Activated B cell treated with CpG ODN at 0.5 μM for 24 hours (primary cell): Measurements from ENCODE around the gene PMEPA1. TPM values are rescaled to one million over a fixed set of nuclear protein-coding genes. Genes with fewer than 3 reads are reported as not detected.

Experiments used
- ATAC-seq: fragments of 200-7000 bp; cut with Tn5 transposase; one replicate; pipeline ENCODE4 v1.10.0; 2021; ENCODE audit warnings: low read depth, mild to moderate bottlenecking, moderate library complexity
- CTCF ChIA-PET: fragments of 350-600 bp; sonication (Branson Sonifier 250); formaldehyde crosslinking; loops from one replicate; lab custom pipeline; 2021; ENCODE audit warnings: antibody characterized with exemption; lab: Charles Lee
- POLR2A ChIA-PET: fragments of 350-600 bp; sonication (Branson Sonifier 250); formaldehyde crosslinking; loops from one replicate; lab custom pipeline; 2021; ENCODE audit warnings: antibody characterized with exemption; lab: Charles Lee
- DNase-seq: peaks from one replicate; pipeline ENCODE4 v3.0.0; 2022
- H3K27ac Mint-ChIP-seq: one replicate; pipeline ENCODE4 v1.8.0; 2020; ENCODE audit warnings: mixed read lengths
- H3K27me3 Mint-ChIP-seq: one replicate; pipeline ENCODE4 v1.8.0; 2021; ENCODE audit warnings: mixed read lengths
- H3K36me3 Mint-ChIP-seq: one replicate; pipeline ENCODE4 v1.8.0; 2021; ENCODE audit warnings: low read depth, mixed read lengths
- H3K4me1 Mint-ChIP-seq: one replicate; pipeline ENCODE4 v1.8.0; 2021; ENCODE audit warnings: mixed read lengths
- H3K4me3 Mint-ChIP-seq: one replicate; pipeline ENCODE4 v1.8.0; 2020; ENCODE audit warnings: mild to moderate bottlenecking, mixed read lengths
- H3K9me3 Mint-ChIP-seq: one replicate; pipeline ENCODE4 v1.8.0; 2020; ENCODE audit warnings: mixed read lengths
- intact Hi-C: fragments of 100-400 bp; cut with micrococcal nuclease; formaldehyde crosslinking; loops from one replicate; pipeline ENCODE4 v1.15.1; 2024
- total RNA-seq: library from RNA; stranded (reverse); gene quantifications from 2 replicates; pipeline ENCODE4 v1.2.3, GENCODE V29; 2022
- TF ChIP-seq, protein P1 (sequence below): fragments of 200-600 bp; IDR thresholded peaks from one replicate; pipeline ENCODE4 v1.8.0; 2022; ENCODE audit warnings: antibody characterized with exemption, mild to moderate bottlenecking

The PMEPA1 gene
- total RNA-seq, 1 donor from 2014 or later = 34.8 TPM

GRCh38 chr20:57736738-57737347, 27.0 kb upstream of the PMEPA1 start:
- Mint-ChIP-seq H3K27ac (no peak overlapping the region), H3K36me3 (no peaks in the 10 kb centered on the region), H3K27me3 (peaks cover 30% of the 10 kb centered on the region), H3K4me3 (no peak overlapping the region), H3K4me1 (peaks cover 7% of the 10 kb centered on the region), H3K9me3 (no peaks in the 10 kb centered on the region)
- ChIA-PET CTCF (no interaction called here), POLR2A (no interaction called here)
- no peak for DNase-seq
- intact Hi-C loops = no loop called here
- TF ChIP-seq, protein P1, sequence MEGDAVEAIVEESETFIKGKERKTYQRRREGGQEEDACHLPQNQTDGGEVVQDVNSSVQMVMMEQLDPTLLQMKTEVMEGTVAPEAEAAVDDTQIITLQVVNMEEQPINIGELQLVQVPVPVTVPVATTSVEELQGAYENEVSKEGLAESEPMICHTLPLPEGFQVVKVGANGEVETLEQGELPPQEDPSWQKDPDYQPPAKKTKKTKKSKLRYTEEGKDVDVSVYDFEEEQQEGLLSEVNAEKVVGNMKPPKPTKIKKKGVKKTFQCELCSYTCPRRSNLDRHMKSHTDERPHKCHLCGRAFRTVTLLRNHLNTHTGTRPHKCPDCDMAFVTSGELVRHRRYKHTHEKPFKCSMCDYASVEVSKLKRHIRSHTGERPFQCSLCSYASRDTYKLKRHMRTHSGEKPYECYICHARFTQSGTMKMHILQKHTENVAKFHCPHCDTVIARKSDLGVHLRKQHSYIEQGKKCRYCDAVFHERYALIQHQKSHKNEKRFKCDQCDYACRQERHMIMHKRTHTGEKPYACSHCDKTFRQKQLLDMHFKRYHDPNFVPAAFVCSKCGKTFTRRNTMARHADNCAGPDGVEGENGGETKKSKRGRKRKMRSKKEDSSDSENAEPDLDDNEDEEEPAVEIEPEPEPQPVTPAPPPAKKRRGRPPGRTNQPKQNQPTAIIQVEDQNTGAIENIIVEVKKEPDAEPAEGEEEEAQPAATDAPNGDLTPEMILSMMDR = no peak
- no peak for ATAC-seq

GRCh38 chr20:57735831-57736737, 26.3 kb upstream of the PMEPA1 start:
- TF ChIP-seq, protein P1 = no peak
- H3K27me3 Mint-ChIP-seq = peaks cover 29% of the 10 kb centered on the region
- H3K9me3 Mint-ChIP-seq = no peaks in the 10 kb centered on the region
- H3K4me3 Mint-ChIP-seq = no peak overlapping the region
- POLR2A ChIA-PET = interaction anchor here (1.3 kb wide), 1 partner anchor 53 kb away, joined by 3 read pairs; no protein-coding TSS in a partner anchor
- CTCF ChIA-PET = no interaction called here
- peaks cover 7% of the 10 kb centered on the region for H3K4me1 Mint-ChIP-seq
- intact Hi-C loops = no loop called here
- no peak for ATAC-seq
- no peak overlapping the region for H3K27ac Mint-ChIP-seq
- H3K36me3 Mint-ChIP-seq = no peaks in the 10 kb centered on the region
- no peak for DNase-seq

DNA sequence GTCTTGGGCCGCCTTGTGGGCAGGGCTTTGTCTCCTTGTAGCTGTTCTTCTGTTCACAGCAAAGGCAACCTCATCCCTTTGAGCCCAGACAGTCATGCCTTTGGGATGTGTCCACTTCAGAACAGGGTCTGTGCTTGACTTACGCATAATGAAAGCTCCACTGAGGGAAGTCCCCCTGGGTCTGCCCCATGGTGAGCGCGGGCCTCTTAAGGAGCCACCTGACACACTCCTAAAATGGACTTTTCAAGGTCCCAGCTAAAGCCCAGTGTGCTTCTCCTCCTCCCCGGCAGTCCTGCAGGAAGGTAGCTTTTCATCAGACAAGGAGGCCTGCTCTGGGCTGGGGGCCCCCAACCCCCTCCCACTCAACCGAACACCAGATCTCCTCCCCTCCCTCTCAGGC, 24.9 kb upstream of the PMEPA1 start:
- no peak overlapping the region for H3K4me3 Mint-ChIP-seq
- TF ChIP-seq, protein P1 = no peak
- intact Hi-C loops = no loop called here
- H3K4me1 Mint-ChIP-seq = peaks cover 7% of the 10 kb centered on the region
- H3K27me3 Mint-ChIP-seq = peaks cover 25% of the 10 kb centered on the region
- H3K27ac Mint-ChIP-seq = no peak overlapping the region
- CTCF ChIA-PET = no interaction called here
- POLR2A ChIA-PET = no interaction called here
- DNase-seq (no peak), ATAC-seq (no peak)
- H3K36me3 Mint-ChIP-seq = no peaks in the 10 kb centered on the region
- no peaks in the 10 kb centered on the region for H3K9me3 Mint-ChIP-seq

DNA sequence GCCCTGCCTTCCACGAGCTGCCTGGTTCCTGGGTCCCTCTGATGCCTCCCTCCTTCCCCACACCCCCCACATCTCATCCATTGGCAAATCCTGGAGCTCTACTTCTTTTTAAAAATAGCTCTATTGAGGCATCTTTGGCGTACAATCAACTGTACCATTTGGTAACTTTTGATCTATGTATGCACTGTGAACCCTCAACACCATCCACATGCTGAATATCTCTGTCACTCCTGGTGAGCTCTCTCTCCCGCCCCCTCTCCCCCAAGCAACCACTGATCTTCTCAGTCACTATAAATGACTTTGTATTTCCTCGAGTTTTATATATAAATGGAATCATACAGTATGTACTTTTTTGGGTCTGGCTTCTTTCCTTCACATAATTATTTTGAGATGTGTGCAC, 22.4 kb upstream of the PMEPA1 start:
- Mint-ChIP-seq H3K4me1 (peaks cover 7% of the 10 kb centered on the region), H3K27ac (no peak overlapping the region), H3K27me3 (peaks cover 20% of the 10 kb centered on the region), H3K36me3 (no peaks in the 10 kb centered on the region), H3K9me3 (no peaks in the 10 kb centered on the region), H3K4me3 (no peak overlapping the region)
- ChIA-PET CTCF (interaction anchor here (1.1 kb wide), 1 partner anchor 79 kb away, joined by 3 read pairs; no protein-coding TSS in a partner anchor), POLR2A (no interaction called here)
- no peak for ATAC-seq
- DNase-seq = no peak
- TF ChIP-seq, protein P1 = no peak
- intact Hi-C loops = no loop called here

DNA sequence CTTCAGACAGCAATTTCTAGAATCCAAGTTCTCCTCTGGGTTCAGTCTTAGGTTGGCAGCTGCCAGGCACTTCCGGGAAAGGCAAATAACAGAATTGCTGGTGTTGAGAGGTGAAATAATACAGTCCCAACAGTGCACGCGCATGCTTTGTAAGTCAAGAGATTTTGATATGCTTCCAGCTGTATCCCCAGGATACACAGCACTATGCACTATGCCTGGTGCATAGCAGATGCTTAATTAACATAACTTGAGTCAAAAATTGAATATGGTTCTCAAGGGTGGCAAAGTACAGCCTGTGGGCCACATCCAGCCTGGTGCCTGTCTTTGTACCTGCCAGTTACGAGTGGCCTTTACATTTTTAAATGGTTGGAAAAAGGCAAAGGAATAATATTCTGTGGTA, 18.9 kb upstream of the PMEPA1 start:
- H3K4me3 Mint-ChIP-seq = no peak overlapping the region
- H3K36me3 Mint-ChIP-seq = no peaks in the 10 kb centered on the region
- peaks cover 25% of the 10 kb centered on the region for H3K27me3 Mint-ChIP-seq
- ChIA-PET POLR2A (no interaction called here), CTCF (no interaction called here)
- no peaks in the 10 kb centered on the region for H3K4me1 Mint-ChIP-seq
- no peak overlapping the region for H3K27ac Mint-ChIP-seq
- intact Hi-C loops = no loop called here
- H3K9me3 Mint-ChIP-seq = no peaks in the 10 kb centered on the region
- ATAC-seq (no peak), DNase-seq (no peak)
- TF ChIP-seq, protein P1 = no peak
